ENCODE data around the gene OBSL1. TPM values are rescaled to one million over a fixed set of nuclear protein-coding genes. Genes with fewer than 3 reads are reported as not detected.

OBSL1 gene
- total and polyA plus RNA-seq, 2 of the 4 experiments (the other 2 are of a cell fraction), result 21.5 to 51.2 TPM

- Histone ChIP-seq H2BK120ac (ENCODE audit: low read depth, low read length) (no peak overlapping the region), H3K4me3 (ENCODE audit: insufficient read depth, low read depth, low read length) (no peak overlapping the region), H3K4ac (ENCODE audit: low read depth, low read length) (no peak overlapping the region), H3K9ac (ENCODE audit: low read depth, low read length) (no peak overlapping the region), H2BK20ac (ENCODE audit: low read depth, low read length) (no peak overlapping the region), H3K23ac (ENCODE audit: low read depth, low read length) (no peak overlapping the region), H3K4me2 (ENCODE audit: low read depth, low read length) (no peak overlapping the region), H2BK15ac (ENCODE audit: low read depth, low read length) (no peak overlapping the region), H3K14ac (replicated peaks; ENCODE audit: low read depth, low read length) (no peak overlapping the region), H3K36me3 (ENCODE audit: control insufficient read depth, insufficient read depth, low read length) (no peaks in the 10 kb centered on the region), H4K8ac (ENCODE audit: low read depth in 2 of 2, low read length in 2 of 2) (no peak overlapping the region), H3K56ac (ENCODE audit: extremely low read depth, insufficient read depth, low read length) (no peak overlapping the region), H4K20me1 (ENCODE audit: insufficient read depth, low read length) (no peaks in the 10 kb centered on the region; the same call in 1 of the 2 replicates), H3K27me3 (ENCODE audit: control insufficient read depth, insufficient read depth, low read length) (peaks cover 51% of the 10 kb centered on the region), H4K5ac (ENCODE audit: low read depth, low read length) (no peak overlapping the region), H2AFZ (replicated peaks; ENCODE audit: low read length, poor library complexity) (no peak overlapping the region), H2BK5ac (ENCODE audit: low read depth, low read length, poor library complexity, severe bottlenecking) (no peak overlapping the region), H3K4me1 (ENCODE audit: control insufficient read depth, insufficient read depth, low read length) (peaks cover 10% of the 10 kb centered on the region), H3K9me1 (ENCODE audit: insufficient read depth, low read length) (no peaks in the 10 kb centered on the region), H3K27ac (ENCODE audit: insufficient read depth, low read length) (no peak overlapping the region), H3K79me1 (ENCODE audit: low read depth in 1 of 2, low read length in 2 of 2) (no peaks in the 10 kb centered on the region), H2AK9ac (replicated peaks; ENCODE audit: low read depth, low read length, poor library complexity) (no peak overlapping the region), H4K91ac (ENCODE audit: insufficient read depth, low read depth, low read length) (no peak overlapping the region), H3K9me3 (ENCODE audit: control insufficient read depth, insufficient read depth, low read length) (no peaks in the 10 kb centered on the region), H3K18ac (ENCODE audit: low read depth, low read length) (no peak overlapping the region), H2AK5ac (ENCODE audit: low read depth, low read length) (no peak overlapping the region)
- intact Hi-C loops (cut with micrococcal nuclease) (no loop called here), in situ Hi-C loops (cut with MboI; ENCODE audit: low sequenced_read_pairs) (no loop called here), dilution Hi-C loops (cut with HindIII; ENCODE audit: low sequenced_read_pairs, unreplicated experiment) (no loop called here)
- BruUV-seq (replicated peaks), result no TSS peak
- TF ChIP-seq POLR2A (IDR thresholded peaks at IDR 0.05; ENCODE audit: low read depth, low read length) (no peak), NFE2L2 (IDR thresholded peaks at IDR 0.05; ENCODE audit: low read depth, low read length) (no peak), USF2 (IDR thresholded peaks at IDR 0.05; ENCODE audit: low read depth, low read length) (no peak), MAFK (IDR thresholded peaks at IDR 0.05; ENCODE audit: low read depth, low read length) (no peak), FOS (IDR thresholded peaks at IDR 0.05; ENCODE audit: low read depth, low read length) (no peak), SMC3 (IDR thresholded peaks at IDR 0.05; ENCODE audit: low read depth, low read length) (no peak), BHLHE40 (IDR thresholded peaks at IDR 0.05; ENCODE audit: low read depth, low read length) (no peak), MXI1 (IDR thresholded peaks at IDR 0.05; ENCODE audit: borderline replicate concordance, low read depth, low read length) (no peak), RCOR1 (IDR thresholded peaks at IDR 0.05; ENCODE audit: insufficient replicate concordance, low read length) (no peak), RFX5 (IDR thresholded peaks at IDR 0.05; ENCODE audit: low read depth, low read length) (no peak), MAZ (IDR thresholded peaks at IDR 0.05; ENCODE audit: borderline replicate concordance, low read depth, low read length) (no peak), CEBPB (IDR thresholded peaks at IDR 0.05; ENCODE audit: low read depth, low read length) (no peak), RAD21 (IDR thresholded peaks at IDR 0.05; ENCODE audit: low read length) (no peak), CHD1 (IDR thresholded peaks at IDR 0.05; ENCODE audit: low read depth, low read length) (no peak)
- TF ChIP-seq, protein P1, sequence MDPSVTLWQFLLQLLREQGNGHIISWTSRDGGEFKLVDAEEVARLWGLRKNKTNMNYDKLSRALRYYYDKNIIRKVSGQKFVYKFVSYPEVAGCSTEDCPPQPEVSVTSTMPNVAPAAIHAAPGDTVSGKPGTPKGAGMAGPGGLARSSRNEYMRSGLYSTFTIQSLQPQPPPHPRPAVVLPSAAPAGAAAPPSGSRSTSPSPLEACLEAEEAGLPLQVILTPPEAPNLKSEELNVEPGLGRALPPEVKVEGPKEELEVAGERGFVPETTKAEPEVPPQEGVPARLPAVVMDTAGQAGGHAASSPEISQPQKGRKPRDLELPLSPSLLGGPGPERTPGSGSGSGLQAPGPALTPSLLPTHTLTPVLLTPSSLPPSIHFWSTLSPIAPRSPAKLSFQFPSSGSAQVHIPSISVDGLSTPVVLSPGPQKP (IDR thresholded peaks at IDR 0.05; ENCODE audit: borderline replicate concordance, low read depth, low read length), result no peak
- TF ChIP-seq, protein P2, sequence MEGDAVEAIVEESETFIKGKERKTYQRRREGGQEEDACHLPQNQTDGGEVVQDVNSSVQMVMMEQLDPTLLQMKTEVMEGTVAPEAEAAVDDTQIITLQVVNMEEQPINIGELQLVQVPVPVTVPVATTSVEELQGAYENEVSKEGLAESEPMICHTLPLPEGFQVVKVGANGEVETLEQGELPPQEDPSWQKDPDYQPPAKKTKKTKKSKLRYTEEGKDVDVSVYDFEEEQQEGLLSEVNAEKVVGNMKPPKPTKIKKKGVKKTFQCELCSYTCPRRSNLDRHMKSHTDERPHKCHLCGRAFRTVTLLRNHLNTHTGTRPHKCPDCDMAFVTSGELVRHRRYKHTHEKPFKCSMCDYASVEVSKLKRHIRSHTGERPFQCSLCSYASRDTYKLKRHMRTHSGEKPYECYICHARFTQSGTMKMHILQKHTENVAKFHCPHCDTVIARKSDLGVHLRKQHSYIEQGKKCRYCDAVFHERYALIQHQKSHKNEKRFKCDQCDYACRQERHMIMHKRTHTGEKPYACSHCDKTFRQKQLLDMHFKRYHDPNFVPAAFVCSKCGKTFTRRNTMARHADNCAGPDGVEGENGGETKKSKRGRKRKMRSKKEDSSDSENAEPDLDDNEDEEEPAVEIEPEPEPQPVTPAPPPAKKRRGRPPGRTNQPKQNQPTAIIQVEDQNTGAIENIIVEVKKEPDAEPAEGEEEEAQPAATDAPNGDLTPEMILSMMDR (conservative IDR thresholded peaks at IDR 0.05; ENCODE audit: low read depth, low read length), result no peak
- DNase-seq (no peak), ATAC-seq (ENCODE audit: low read depth) (no peak)
- POLR2A ChIA-PET (ENCODE audit: unreplicated experiment), result no interaction called here
- CTCF ChIA-PET, result interaction anchor here (1.3 kb wide), 1 partner anchor 16 kb away, joined by 3 read pairs; no protein-coding TSS in a partner anchor
- WGBS, 2 experiments (ENCODE audit: extremely low coverage in 2 of 2, insufficient read length in 1 of 2), result 76% methylated on average over 5 of the region's 11 CpGs; no CpG with 5 or more reads in 1 of the 2 experiments
Observed at GRCh38 chr2:219526320-219527075, 44.8 kb downstream of the OBSL1 start.
